ENCODE results near the gene RRN3. TPM values are rescaled to one million over a fixed set of nuclear protein-coding genes. Genes with fewer than 3 reads are reported as not detected.
A peak's percentile ranks its signal among the peaks of the same experiment; 100 is the strongest.
"Not testable (repeated sequence)": the region's sequence is repeated elsewhere in the genome, so short reads cannot be mapped to it uniquely, and the experiment has no call there.

The RRN3 gene
- total RNA-seq, 1 experiment from 2014 or later = 57.7 TPM

DNA sequence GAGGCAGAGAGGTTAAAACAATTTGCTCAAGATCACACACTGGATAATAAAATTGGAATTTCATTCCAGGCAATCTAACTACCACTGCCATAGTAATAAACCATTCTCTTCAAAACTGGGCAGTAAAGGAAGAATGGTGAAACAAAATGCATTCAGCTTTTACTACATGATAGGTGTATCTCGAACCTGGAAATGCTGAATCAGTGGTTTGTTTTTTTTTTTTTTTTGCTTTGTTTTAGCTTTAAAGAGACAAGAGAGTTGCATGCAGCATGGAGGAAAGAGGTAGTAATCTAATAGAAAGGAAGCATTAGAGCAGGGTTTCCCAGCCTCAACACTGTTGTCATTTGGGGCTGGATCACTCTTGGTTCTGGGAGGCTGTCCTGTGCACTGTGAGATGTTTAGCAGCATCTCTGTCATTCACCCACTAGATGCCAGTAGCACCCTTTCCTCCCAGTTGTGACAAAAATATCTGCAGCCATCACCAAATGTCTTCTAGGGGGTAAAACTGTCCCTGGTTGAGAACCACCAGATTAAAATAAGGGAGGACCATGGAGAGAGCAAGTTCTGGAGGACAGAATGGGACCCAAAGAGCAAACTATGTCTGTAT, 3.3 kb downstream of the RRN3 start:
- H3K9me3 ChIP-seq (ENCODE audit: control insufficient read depth in 1 of 2, insufficient read depth in 1 of 2, low read depth in 1 of 2, low read length in 2 of 2); H3K4me2 ChIP-seq (ENCODE audit: low read length); H3K27me3 ChIP-seq (ENCODE audit: insufficient read depth, low read length); BruUV-seq (replicated peaks); ATAC-seq; H3K4me3 ChIP-seq (replicated peaks in 1 of 2; ENCODE audit: low read depth in 1 of 2, low read length in 2 of 2); H2AFZ ChIP-seq (ENCODE audit: low read depth, low read length, poor library complexity, severe bottlenecking); RAD21 ChIA-PET (ENCODE audit: low non-redundant PET in 1 of 2, low total read pairs in 2 of 2, uncharacterized antibody in 2 of 2, unreplicated experiment in 2 of 2); H3K27ac ChIP-seq (ENCODE audit: low read depth, low read length); CTCF ChIA-PET; H3K9ac ChIP-seq (ENCODE audit: low read length); H3K36me3 ChIP-seq (ENCODE audit: control insufficient read depth in 1 of 2, insufficient read depth in 2 of 2, low read length in 2 of 2); intact Hi-C loops (cut with micrococcal nuclease); H4K20me1 ChIP-seq (ENCODE audit: insufficient read depth); POLR2A ChIA-PET; H3K9me2 ChIP-seq (ENCODE audit: insufficient read depth); DNase-seq (ENCODE audit: low read depth, low spot score): not testable (repeated sequence)
- peak; percentile 43 for TF ChIP-seq RAD21 (IDR thresholded peaks at IDR 0.05; ENCODE audit: low read depth)
- TF ChIP-seq, protein P1, sequence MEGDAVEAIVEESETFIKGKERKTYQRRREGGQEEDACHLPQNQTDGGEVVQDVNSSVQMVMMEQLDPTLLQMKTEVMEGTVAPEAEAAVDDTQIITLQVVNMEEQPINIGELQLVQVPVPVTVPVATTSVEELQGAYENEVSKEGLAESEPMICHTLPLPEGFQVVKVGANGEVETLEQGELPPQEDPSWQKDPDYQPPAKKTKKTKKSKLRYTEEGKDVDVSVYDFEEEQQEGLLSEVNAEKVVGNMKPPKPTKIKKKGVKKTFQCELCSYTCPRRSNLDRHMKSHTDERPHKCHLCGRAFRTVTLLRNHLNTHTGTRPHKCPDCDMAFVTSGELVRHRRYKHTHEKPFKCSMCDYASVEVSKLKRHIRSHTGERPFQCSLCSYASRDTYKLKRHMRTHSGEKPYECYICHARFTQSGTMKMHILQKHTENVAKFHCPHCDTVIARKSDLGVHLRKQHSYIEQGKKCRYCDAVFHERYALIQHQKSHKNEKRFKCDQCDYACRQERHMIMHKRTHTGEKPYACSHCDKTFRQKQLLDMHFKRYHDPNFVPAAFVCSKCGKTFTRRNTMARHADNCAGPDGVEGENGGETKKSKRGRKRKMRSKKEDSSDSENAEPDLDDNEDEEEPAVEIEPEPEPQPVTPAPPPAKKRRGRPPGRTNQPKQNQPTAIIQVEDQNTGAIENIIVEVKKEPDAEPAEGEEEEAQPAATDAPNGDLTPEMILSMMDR (IDR thresholded peaks at IDR 0.05 in 2 of 3, conservative IDR thresholded peaks at IDR 0.05 in 1 of 3; ENCODE audit: borderline replicate concordance in 1 of 3, insufficient read depth in 1 of 3, low read depth in 2 of 3, low read length in 2 of 3) = 0 out of 6 replicates have a peak, but pooled peaks of 2 of the 3 experiments have one; percentile 2
- Histone ChIP-seq H3K4me1 (ENCODE audit: control insufficient read depth in 1 of 2, insufficient read depth in 2 of 2, low read length in 2 of 2) (peaks cover 0 to 14% of the 10 kb centered on the region in 2 experiments; a peak in 2 of 4 replicates), H3K79me2 (ENCODE audit: insufficient read depth, low read length) (peaks cover 59% of the 10 kb centered on the region)

DNA sequence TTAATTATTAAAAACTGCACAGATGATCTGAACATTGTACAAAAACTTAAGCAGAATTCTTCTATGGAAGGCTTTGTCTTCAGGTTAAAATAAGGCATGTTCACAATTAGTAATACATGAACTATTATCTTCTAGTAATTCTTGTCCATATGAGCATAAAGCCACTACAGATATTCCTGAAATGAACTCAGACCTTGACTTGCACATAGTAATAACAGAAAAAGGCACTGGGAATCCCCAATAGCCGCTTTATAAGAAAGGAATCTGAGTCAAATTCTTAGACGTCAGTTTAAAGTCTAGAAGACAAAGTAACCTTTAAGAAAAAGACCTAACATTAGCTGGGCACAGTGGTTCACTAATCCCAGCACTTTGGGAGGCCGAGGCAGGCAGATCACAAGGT, 11.3 kb downstream of the RRN3 start:
- H3K9ac ChIP-seq (ENCODE audit: low read length); H3K4me3 ChIP-seq (replicated peaks in 1 of 2; ENCODE audit: low read depth in 1 of 2, low read length in 2 of 2); POLR2A ChIA-PET; H3K36me3 ChIP-seq (ENCODE audit: control insufficient read depth in 1 of 2, insufficient read depth in 2 of 2, low read length in 2 of 2); H3K4me2 ChIP-seq (ENCODE audit: low read length); H3K27ac ChIP-seq (ENCODE audit: low read depth, low read length); ATAC-seq; H2AFZ ChIP-seq (ENCODE audit: low read depth, low read length, poor library complexity, severe bottlenecking); DNase-seq (ENCODE audit: low read depth, low spot score); CTCF ChIA-PET; RAD21 ChIA-PET (ENCODE audit: low non-redundant PET in 1 of 2, low total read pairs in 2 of 2, uncharacterized antibody in 2 of 2, unreplicated experiment in 2 of 2); H3K27me3 ChIP-seq (ENCODE audit: insufficient read depth, low read length); H4K20me1 ChIP-seq (ENCODE audit: insufficient read depth); H3K9me2 ChIP-seq (ENCODE audit: insufficient read depth); H3K9me3 ChIP-seq (ENCODE audit: control insufficient read depth in 1 of 2, insufficient read depth in 1 of 2, low read depth in 1 of 2, low read length in 2 of 2); intact Hi-C loops (cut with micrococcal nuclease); H3K4me1 ChIP-seq (ENCODE audit: control insufficient read depth in 1 of 2, insufficient read depth in 2 of 2, low read length in 2 of 2); BruUV-seq (replicated peaks): not testable (repeated sequence)
- H3K79me2 ChIP-seq (ENCODE audit: insufficient read depth, low read length) = peaks cover 16% of the 10 kb centered on the region

DNA sequence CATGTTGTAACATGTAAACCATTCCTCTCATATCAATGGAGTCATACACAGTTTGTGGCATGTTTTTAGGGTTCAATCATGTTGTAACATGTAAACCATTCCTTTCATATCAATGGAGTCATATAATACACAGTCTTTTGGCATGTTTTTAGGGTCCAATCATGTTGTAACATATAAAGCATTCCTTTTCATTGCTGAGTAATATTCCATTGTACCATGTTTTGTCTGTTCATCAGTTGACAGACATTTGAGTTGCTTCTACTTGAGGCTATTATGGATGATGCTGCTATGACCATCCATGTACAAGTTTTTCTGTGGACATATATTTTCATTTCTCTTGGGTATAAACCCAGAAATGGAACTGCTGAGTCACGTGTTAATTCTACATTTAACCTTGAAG, 13.2 kb downstream of the RRN3 start:
- H3K79me2 ChIP-seq (ENCODE audit: insufficient read depth, low read length); H3K9ac ChIP-seq (ENCODE audit: low read length); H3K9me2 ChIP-seq (ENCODE audit: insufficient read depth); H3K4me3 ChIP-seq (replicated peaks in 1 of 2; ENCODE audit: low read depth in 1 of 2, low read length in 2 of 2); H3K9me3 ChIP-seq (ENCODE audit: control insufficient read depth in 1 of 2, insufficient read depth in 1 of 2, low read depth in 1 of 2, low read length in 2 of 2); POLR2A ChIA-PET; H4K20me1 ChIP-seq (ENCODE audit: insufficient read depth); H3K4me1 ChIP-seq (ENCODE audit: control insufficient read depth in 1 of 2, insufficient read depth in 2 of 2, low read length in 2 of 2); ATAC-seq; BruUV-seq (replicated peaks); intact Hi-C loops (cut with micrococcal nuclease); H3K27me3 ChIP-seq (ENCODE audit: insufficient read depth, low read length); DNase-seq (ENCODE audit: low read depth, low spot score); H2AFZ ChIP-seq (ENCODE audit: low read depth, low read length, poor library complexity, severe bottlenecking); H3K27ac ChIP-seq (ENCODE audit: low read depth, low read length); RAD21 ChIA-PET (ENCODE audit: low non-redundant PET in 1 of 2, low total read pairs in 2 of 2, uncharacterized antibody in 2 of 2, unreplicated experiment in 2 of 2); CTCF ChIA-PET; H3K4me2 ChIP-seq (ENCODE audit: low read length): not testable (repeated sequence)
- peaks cover 8 to 13% of the 10 kb centered on the region in 2 experiments for H3K36me3 ChIP-seq (ENCODE audit: control insufficient read depth in 1 of 2, insufficient read depth in 2 of 2, low read length in 2 of 2)

DNA sequence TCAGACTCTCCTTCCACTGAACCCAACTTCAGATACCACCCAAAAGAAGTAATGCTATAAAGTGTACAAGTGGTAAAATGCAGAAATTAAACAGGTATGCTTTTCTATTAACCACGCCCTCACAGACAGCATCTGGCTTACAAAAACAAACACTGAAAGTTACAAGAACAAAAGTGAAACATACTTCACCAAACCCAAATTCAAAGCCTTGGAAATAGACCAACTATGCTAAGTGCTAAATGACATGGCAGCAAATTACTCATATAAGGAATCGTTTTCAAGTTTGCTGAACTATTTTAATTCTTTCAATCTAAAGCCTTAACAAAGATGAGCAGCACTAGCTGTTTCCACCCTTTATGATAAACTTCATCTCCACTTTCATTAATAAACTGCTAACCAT, 17.9 kb downstream of the RRN3 start:
- CTCF ChIA-PET; H3K27me3 ChIP-seq (ENCODE audit: insufficient read depth, low read length); H3K4me3 ChIP-seq (replicated peaks in 1 of 2; ENCODE audit: low read depth in 1 of 2, low read length in 2 of 2): not testable (repeated sequence)

More for the DNA sequence above, 17.9 kb downstream of the RRN3 start:
- DNase-seq (ENCODE audit: low read depth, low spot score); H3K9me3 ChIP-seq (ENCODE audit: control insufficient read depth in 1 of 2, insufficient read depth in 1 of 2, low read depth in 1 of 2, low read length in 2 of 2); ATAC-seq; H3K4me2 ChIP-seq (ENCODE audit: low read length); H2AFZ ChIP-seq (ENCODE audit: low read depth, low read length, poor library complexity, severe bottlenecking); H3K4me1 ChIP-seq (ENCODE audit: control insufficient read depth in 1 of 2, insufficient read depth in 2 of 2, low read length in 2 of 2); H3K79me2 ChIP-seq (ENCODE audit: insufficient read depth, low read length); H4K20me1 ChIP-seq (ENCODE audit: insufficient read depth); RAD21 ChIA-PET (ENCODE audit: low non-redundant PET in 1 of 2, low total read pairs in 2 of 2, uncharacterized antibody in 2 of 2, unreplicated experiment in 2 of 2); POLR2A ChIA-PET; H3K9me2 ChIP-seq (ENCODE audit: insufficient read depth); intact Hi-C loops (cut with micrococcal nuclease); H3K27ac ChIP-seq (ENCODE audit: low read depth, low read length); BruUV-seq (replicated peaks); H3K9ac ChIP-seq (ENCODE audit: low read length): not testable (repeated sequence)
- peaks cover 17 to 35% of the 10 kb centered on the region in 2 experiments for H3K36me3 ChIP-seq (ENCODE audit: control insufficient read depth in 1 of 2, insufficient read depth in 2 of 2, low read length in 2 of 2)

Measured in HCT116 (cell line).